LNCaP clone FGC (cell line): ENCODE results near the gene SULT1C3.

Experiments used
- DNase-seq: peaks from one replicate; pipeline ENCODE4 v3.0.0-alpha.2; 2011; ENCODE audit warnings: low read depth
- H3K4me3 ChIP-seq: 2 replicates; pipeline ENCODE4 v1.5.1; 2011; ENCODE audit warnings: mild to moderate bottlenecking, low read depth, low read length, control low read depth
- TF ChIP-seq, protein P1 (sequence below): IDR thresholded peaks from 2 replicates; pipeline ENCODE4 v1.5.1; 2012; ENCODE audit warnings: mild to moderate bottlenecking; ENCODE audit not compliant: control insufficient read depth, insufficient read depth; ENCODE audit errors: extremely low read depth

SULT1C3 gene

DNA sequence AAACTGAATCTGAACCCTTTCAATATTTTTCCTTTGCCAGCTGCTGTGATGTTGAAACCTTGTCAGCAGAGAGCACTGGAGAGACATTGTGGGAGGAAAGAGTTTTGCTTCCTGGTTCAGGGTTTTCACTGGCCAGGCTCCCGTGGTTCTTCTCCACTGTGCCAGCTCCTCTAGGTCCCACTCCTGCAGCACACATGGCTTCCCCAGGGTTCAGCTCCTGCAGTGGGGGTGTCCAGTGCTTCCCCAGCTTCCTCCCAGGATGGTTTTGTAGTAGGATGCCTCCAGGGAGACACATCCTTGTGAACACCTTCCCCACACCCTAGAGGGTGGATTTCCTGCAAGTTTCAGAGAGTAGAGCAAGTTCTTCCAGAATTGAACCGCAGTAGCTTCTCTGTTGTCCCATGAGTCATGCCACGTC is 24.0 kb upstream of the SULT1C3 start:
- TF ChIP-seq, protein P1, sequence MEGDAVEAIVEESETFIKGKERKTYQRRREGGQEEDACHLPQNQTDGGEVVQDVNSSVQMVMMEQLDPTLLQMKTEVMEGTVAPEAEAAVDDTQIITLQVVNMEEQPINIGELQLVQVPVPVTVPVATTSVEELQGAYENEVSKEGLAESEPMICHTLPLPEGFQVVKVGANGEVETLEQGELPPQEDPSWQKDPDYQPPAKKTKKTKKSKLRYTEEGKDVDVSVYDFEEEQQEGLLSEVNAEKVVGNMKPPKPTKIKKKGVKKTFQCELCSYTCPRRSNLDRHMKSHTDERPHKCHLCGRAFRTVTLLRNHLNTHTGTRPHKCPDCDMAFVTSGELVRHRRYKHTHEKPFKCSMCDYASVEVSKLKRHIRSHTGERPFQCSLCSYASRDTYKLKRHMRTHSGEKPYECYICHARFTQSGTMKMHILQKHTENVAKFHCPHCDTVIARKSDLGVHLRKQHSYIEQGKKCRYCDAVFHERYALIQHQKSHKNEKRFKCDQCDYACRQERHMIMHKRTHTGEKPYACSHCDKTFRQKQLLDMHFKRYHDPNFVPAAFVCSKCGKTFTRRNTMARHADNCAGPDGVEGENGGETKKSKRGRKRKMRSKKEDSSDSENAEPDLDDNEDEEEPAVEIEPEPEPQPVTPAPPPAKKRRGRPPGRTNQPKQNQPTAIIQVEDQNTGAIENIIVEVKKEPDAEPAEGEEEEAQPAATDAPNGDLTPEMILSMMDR: peak; percentile 83
- H3K4me3 ChIP-seq: no peak overlapping the region
- no peak for DNase-seq

DNA sequence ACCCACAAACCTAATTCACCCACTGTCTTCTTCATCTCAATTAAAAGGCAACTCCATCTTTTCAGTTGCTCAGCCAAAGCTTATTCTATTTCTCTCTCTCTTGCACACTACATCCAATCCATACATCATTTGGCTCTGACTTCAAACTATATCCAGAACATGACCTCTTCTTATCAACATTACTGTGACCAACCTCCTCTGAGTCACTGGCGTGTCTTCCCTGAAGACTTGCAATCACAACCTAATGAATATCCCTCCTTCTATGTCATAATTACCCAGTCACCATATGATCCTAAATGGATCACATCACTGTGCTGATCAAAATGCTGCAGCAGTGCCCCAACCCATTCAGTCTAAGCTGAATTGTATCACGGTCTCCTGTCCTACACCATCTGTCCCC is 22.6 kb upstream of the SULT1C3 start:
- no peak overlapping the region for H3K4me3 ChIP-seq
- no peak for DNase-seq
- TF ChIP-seq, protein P1: no peak

DNA sequence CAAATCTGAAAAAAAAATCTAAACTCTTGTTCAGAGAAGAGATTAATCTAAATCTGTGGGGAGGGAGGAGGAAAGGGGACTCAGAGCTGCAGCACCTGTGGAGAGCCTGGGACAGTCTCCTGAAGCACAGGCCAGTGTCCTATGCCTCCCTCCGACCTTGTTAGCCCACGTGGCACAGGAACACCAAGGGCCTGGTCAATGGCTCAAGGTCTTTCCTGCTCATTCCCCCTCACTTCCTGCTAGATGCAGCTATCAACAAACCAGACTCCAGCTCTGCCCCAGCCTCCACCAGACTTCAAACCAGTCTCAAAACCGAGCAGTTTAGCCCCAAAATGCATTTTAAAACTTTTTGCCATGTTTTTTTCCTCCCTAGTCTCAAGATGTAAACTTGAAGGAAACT is 20.1 kb upstream of the SULT1C3 start:
- no peak overlapping the region for H3K4me3 ChIP-seq
- no peak for DNase-seq
- TF ChIP-seq, protein P1: no peak

DNA sequence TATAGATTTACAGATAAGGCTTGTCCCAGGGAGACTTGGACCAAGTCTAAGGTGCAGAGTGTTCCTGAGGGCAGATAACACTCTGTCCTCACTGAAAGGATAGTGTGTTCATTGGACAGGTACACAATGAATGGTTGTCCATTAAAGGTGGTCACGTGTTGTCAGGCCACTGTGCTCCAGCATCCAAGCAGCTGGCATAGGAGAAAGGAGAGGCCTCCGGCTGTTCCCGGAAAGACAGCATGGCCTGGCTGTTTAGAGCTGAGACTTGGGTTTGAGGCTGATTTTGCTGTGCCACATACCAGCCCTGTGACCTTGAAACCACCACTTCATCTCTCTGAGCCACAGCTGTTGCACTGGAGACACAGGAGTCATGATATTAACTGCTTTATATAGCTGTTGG is 19.6 kb upstream of the SULT1C3 start:
- peak; percentile 67 for DNase-seq
- no peak overlapping the region for H3K4me3 ChIP-seq
- TF ChIP-seq, protein P1: no peak

DNA sequence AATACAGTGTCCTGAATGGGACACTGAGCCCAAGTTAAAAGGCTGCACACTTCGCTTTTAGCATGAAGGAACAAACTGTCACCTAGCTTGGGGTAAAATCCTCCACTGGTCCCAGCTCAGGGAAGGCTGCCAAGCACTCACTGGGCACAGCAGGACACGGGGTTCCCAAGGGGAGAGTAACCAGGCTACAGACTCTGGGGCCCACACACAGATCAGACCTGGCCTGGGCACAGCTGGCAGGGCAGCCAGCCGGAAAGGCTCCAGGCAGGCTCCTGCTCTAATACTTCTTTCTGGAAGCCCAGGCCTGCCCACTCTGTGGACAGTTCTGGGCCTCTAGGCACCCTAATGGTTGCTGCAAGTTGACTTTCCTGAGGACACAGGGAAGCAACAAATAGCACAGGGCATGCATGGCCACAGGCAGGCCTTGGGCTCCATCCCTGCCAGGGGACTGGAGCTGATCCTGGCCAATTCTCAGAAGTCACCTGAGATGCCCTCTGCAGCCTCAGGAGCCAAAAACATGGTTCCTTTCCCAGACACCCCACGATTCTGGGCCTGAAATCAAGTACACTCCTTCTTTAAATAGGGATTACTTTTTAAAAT is 18.7 kb upstream of the SULT1C3 start:
- no peak overlapping the region for H3K4me3 ChIP-seq
- TF ChIP-seq, protein P1: no peak
- DNase-seq: no peak

DNA sequence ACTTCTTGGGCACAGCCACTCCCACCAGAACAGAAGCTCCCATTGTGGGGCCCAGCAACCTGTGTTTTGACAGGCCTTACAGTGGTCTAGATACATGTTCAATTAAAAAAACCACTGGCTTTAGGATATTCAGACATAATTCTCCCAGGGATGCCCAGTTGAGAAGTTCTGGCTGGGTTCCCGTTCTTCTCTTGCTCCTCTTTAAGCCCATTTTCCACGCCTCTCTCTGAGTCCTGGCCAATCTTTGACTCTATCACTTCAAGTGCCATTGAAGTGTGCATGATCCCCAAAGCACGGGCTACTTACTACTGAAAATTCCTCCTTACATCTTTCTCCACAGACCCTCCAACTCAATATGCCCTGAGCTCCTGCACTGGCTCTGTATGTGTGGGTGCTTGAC is 17.5 kb upstream of the SULT1C3 start:
- no peak overlapping the region for H3K4me3 ChIP-seq
- TF ChIP-seq, protein P1: no peak
- DNase-seq: no peak

DNA sequence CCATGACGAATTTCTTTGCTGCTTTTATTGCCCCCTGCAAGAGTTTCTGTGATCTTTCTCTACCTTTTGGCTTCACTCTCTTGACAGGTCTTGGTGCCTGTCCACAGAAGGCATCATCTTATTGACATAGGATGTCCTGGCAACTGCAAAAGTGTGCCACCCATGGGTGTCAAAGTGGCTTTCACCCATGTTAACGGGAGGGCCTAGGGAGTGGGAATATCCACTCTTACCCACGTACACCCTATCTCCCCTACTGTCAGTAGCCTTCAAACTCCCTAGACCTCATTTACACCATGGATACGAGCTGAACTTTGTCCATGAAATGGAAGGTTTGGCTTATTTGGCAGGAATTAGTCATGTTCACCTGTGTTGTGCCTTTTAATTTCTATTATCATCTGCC is 16.2 kb upstream of the SULT1C3 start:
- H3K4me3 ChIP-seq: no peak overlapping the region
- DNase-seq: no peak
- TF ChIP-seq, protein P1: no peak
